ENCODE results near the gene LRRC28.

Gene LRRC28

GRCh38 chr15:99438691-99439523 lies 187.6 kb downstream of the LRRC28 start:
- DNase-seq, result peak; percentile 12

- no peak for DNase-seq
Observed at GRCh38 chr15:99439524-99439835, 188.2 kb downstream of the LRRC28 start.

GRCh38 chr15:99440029-99440428 lies 188.7 kb downstream of the LRRC28 start:
- no peak for DNase-seq

All from NCI-H69 (cell line).